GM23338 (cell line): ENCODE measurements around the gene IQCM. TPM values are rescaled to one million over a fixed set of nuclear protein-coding genes. Genes with fewer than 3 reads are reported as not detected.

Experiments
- ATAC-seq: fragments of 200-7000 bp; cut with Tn5 transposase; 3 replicates; pipeline ENCODE4 v1.9.1; 2020
- DNase-seq: peaks from one replicate; pipeline ENCODE4 v3.0.0-alpha.2; 2015; ENCODE audit warnings: low spot score
- H2AFZ ChIP-seq: fragments of 200-600 bp; sonication (generic); 2 replicates; pipeline ENCODE4 v1.8.0; 2016; ENCODE audit warnings: antibody characterized with exemption, mild to moderate bottlenecking, moderate library complexity
- H3F3A ChIP-seq: fragments of 200-600 bp; sonication (generic); replicated peaks from 2 replicates; pipeline ENCODE4 v1.8.0; 2017; ENCODE audit warnings: antibody characterized with exemption, mixed run types, low read depth
- H3K27ac ChIP-seq: fragments of 200-600 bp; sonication (generic); 2 replicates; pipeline ENCODE4 v1.6.1; 2016; ENCODE audit warnings: low read depth
- H3K27me3 ChIP-seq: fragments of 200-600 bp; sonication (generic); 2 replicates; pipeline ENCODE4 v1.8.0; 2016; ENCODE audit warnings: mild to moderate bottlenecking, mixed run types, moderate library complexity; ENCODE audit not compliant: insufficient read depth
- H3K36me3 ChIP-seq: fragments of 200-600 bp; sonication (generic); 2 replicates; pipeline ENCODE4 v1.8.0; 2016; ENCODE audit warnings: mild to moderate bottlenecking; ENCODE audit not compliant: insufficient read depth
- H3K4me1 ChIP-seq: fragments of 200-600 bp; sonication (generic); 2 replicates; pipeline ENCODE4 v1.8.0; 2016; ENCODE audit warnings: mild to moderate bottlenecking, moderate library complexity; ENCODE audit not compliant: insufficient read depth
- H3K4me2 ChIP-seq: fragments of 200-600 bp; sonication (generic); 2 replicates; pipeline ENCODE4 v1.7.1; 2017; ENCODE audit warnings: mixed run types
- H3K4me3 ChIP-seq: fragments of 200-600 bp; sonication (generic); 2 replicates; pipeline ENCODE4 v1.6.1; 2016; ENCODE audit warnings: mixed run types
- H3K79me2 ChIP-seq: fragments of 200-600 bp; sonication (generic); replicated peaks from 2 replicates; pipeline ENCODE4 v1.8.0; 2017; ENCODE audit warnings: mild to moderate bottlenecking; ENCODE audit not compliant: insufficient read depth
- H3K9me2 ChIP-seq: fragments of 200-600 bp; sonication (generic); 2 replicates; pipeline ENCODE4 v1.8.0; 2017; ENCODE audit not compliant: insufficient read depth
- H4K20me1 ChIP-seq: fragments of 200-600 bp; sonication (generic); replicated peaks from 2 replicates; pipeline ENCODE4 v1.8.0; 2017; ENCODE audit warnings: mild to moderate bottlenecking; ENCODE audit not compliant: insufficient read depth
- H3K27ac Mint-ChIP-seq: 2 replicates; pipeline ENCODE4 v1.8.0; 2020; ENCODE audit warnings: inconsistent platforms, mild to moderate bottlenecking, moderate library complexity, mixed read lengths
- H3K27me3 Mint-ChIP-seq: 3 replicates; pipeline ENCODE4 v1.8.0; 2022; ENCODE audit warnings: low read depth, mild to moderate bottlenecking, moderate library complexity, mixed read lengths, inconsistent platforms; ENCODE audit not compliant: insufficient read depth, poor library complexity
- H3K36me3 Mint-ChIP-seq: 3 replicates; pipeline ENCODE4 v1.8.0; 2021; ENCODE audit warnings: low read depth, mild to moderate bottlenecking, inconsistent platforms, moderate library complexity, mixed read lengths
- H3K4me1 Mint-ChIP-seq: 3 replicates; pipeline ENCODE4 v1.8.0; 2020; ENCODE audit warnings: mild to moderate bottlenecking, inconsistent platforms, mixed read lengths
- H3K4me3 Mint-ChIP-seq: 3 replicates; pipeline ENCODE4 v1.8.0; 2021; ENCODE audit warnings: moderate library complexity, mild to moderate bottlenecking, inconsistent platforms, mixed read lengths
- H3K9me3 Mint-ChIP-seq: 3 replicates; pipeline ENCODE4 v1.8.0; 2020; ENCODE audit warnings: moderate library complexity, mild to moderate bottlenecking, inconsistent platforms, mixed read lengths
- CREB1 ChIP-seq: fragments of 250-450 bp; sonication (Bioruptor Pico); IDR thresholded peaks from 2 replicates; pipeline ENCODE4 v1.5.0; 2020; ENCODE audit warnings: low read depth, mild to moderate bottlenecking, moderate library complexity
- CTCF ChIP-seq, 2 experiments: fragments of 200-600 bp in 1 of 2; sonication (generic) in 1 of 2; conservative IDR thresholded peaks; 2 replicates each; pipeline versions ENCODE4 v1.5.1 to v1.6.1; 2016 to 2017; ENCODE audit warnings: antibody characterized with exemption in 2 of 2, low read depth in 2 of 2, mild to moderate bottlenecking in 2 of 2, moderate library complexity in 1 of 2
- EZH2 ChIP-seq: fragments of 200-600 bp; sonication (generic); IDR thresholded peaks from one replicate; pipeline ENCODE4 v1.8.0; 2017; ENCODE audit warnings: antibody characterized with exemption, mild to moderate bottlenecking, low read depth; ENCODE audit not compliant: unreplicated experiment
- EZH2phosphoT487 ChIP-seq: fragments of 200-600 bp; sonication (generic); IDR thresholded peaks from one replicate; pipeline ENCODE4 v1.8.1; 2018; ENCODE audit warnings: antibody characterized with exemption; ENCODE audit not compliant: unreplicated experiment
- JUNB ChIP-seq: IDR thresholded peaks from one replicate; pipeline ENCODE4 v1.6.1; 2016; ENCODE audit warnings: antibody characterized with exemption; ENCODE audit not compliant: unreplicated experiment
- NANOG ChIP-seq: IDR thresholded peaks from 2 replicates; pipeline ENCODE4 v1.6.1; 2016; ENCODE audit warnings: antibody characterized with exemption, borderline replicate concordance
- POLR2AphosphoS5 ChIP-seq: IDR thresholded peaks from 2 replicates; pipeline ENCODE4 v1.6.1; 2016; ENCODE audit warnings: antibody characterized with exemption, low read depth
- STAT1 ChIP-seq: IDR thresholded peaks from one replicate; pipeline ENCODE4 v1.6.1; 2016; ENCODE audit warnings: antibody characterized with exemption; ENCODE audit not compliant: unreplicated experiment
- ZNF114 ChIP-seq: fragments of 250-450 bp; sonication (Bioruptor Pico); IDR thresholded peaks from 2 replicates; pipeline ENCODE4 v1.5.0; 2020; ENCODE audit warnings: mild to moderate bottlenecking, moderate library complexity
- ZNF331 ChIP-seq: fragments of 250-450 bp; sonication (Bioruptor Pico); IDR thresholded peaks from 2 replicates; pipeline ENCODE4 v1.5.0; 2020; ENCODE audit warnings: low read depth, mild to moderate bottlenecking, moderate library complexity
- ZNF462 ChIP-seq: fragments of 250-450 bp; sonication (Bioruptor Pico); IDR thresholded peaks from 2 replicates; pipeline ENCODE4 v1.5.0; 2020; ENCODE audit warnings: mild to moderate bottlenecking, moderate library complexity
- polyA plus RNA-seq: library from polyadenylated mRNA; unstranded; fragments of >200 nt; fragmentation: Nextera tagmentation; extraction: Ambion mirVana; gene quantifications from 2 replicates; pipeline ENCODE4 v1.2.1, GENCODE V29; 2016
- total RNA-seq: library from RNA; depleted of rRNA; stranded (reverse); fragments of >200 nt; shearing (Covaris generic); gene quantifications from 2 replicates; pipeline ENCODE4 v1.2.3, GENCODE V29; 2014
- TF ChIP-seq, protein P1 (sequence below): IDR thresholded peaks from 2 replicates; pipeline ENCODE4 v1.6.1; 2016; ENCODE audit warnings: antibody characterized with exemption
- TF ChIP-seq, protein P2 (sequence below): IDR thresholded peaks from one replicate; pipeline ENCODE4 v1.6.1; 2018; ENCODE audit warnings: antibody characterized with exemption; ENCODE audit not compliant: unreplicated experiment

Gene IQCM
- total and polyA plus RNA-seq, 2 experiments from 2014 or later = not detected

DNA sequence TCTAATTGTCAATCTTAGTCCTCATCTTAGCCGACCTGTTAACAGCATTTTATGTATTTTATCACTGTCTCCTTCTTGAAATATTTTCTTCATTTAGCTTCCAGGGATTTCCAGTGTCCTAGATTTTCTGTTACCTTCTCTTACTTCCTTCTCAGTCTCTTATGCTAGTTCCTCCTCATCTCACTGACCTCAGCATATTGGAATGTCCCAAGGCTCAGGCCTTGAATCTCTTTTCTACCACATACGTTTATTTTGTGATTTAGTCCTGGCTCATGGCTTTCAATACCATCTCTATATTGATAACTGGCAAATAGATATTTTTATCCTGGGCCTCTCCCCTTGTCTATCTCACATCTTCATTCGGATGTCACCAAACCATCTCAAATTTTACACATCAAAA is 61.1 kb downstream of the IQCM start:
- Mint-ChIP-seq H3K4me3 (no peak overlapping the region), H3K27ac (no peak overlapping the region)

More for the DNA sequence above, 61.1 kb downstream of the IQCM start:
- H3K4me3 ChIP-seq = no peak overlapping the region
- no peaks in the 10 kb centered on the region for H3K4me1 ChIP-seq
- no peaks in the 10 kb centered on the region for H3K36me3 Mint-ChIP-seq
- no peaks in the 10 kb centered on the region for H3K9me2 ChIP-seq
- H3K36me3 ChIP-seq = no peaks in the 10 kb centered on the region
- H3K4me1 Mint-ChIP-seq = peaks cover 5% of the 10 kb centered on the region
- H4K20me1 ChIP-seq = no peaks in the 10 kb centered on the region
- H3F3A ChIP-seq = no peaks in the 10 kb centered on the region
- H3K27me3 ChIP-seq = no peaks in the 10 kb centered on the region
- no peaks in the 10 kb centered on the region for H3K27me3 Mint-ChIP-seq
- H3K4me2 ChIP-seq = no peak overlapping the region
- no peaks in the 10 kb centered on the region for H3K79me2 ChIP-seq
- H2AFZ ChIP-seq = no peak overlapping the region
- DNase-seq (no peak), ATAC-seq (no peak)
- no peak overlapping the region for H3K27ac ChIP-seq
- no peaks in the 10 kb centered on the region for H3K9me3 Mint-ChIP-seq
- no peak for TF ChIP-seq CREB1 (CRISPR knock-in tag)
- TF ChIP-seq ZNF114 (CRISPR knock-in tag) = no peak
- no peak for TF ChIP-seq NANOG
- no peak for TF ChIP-seq POLR2AphosphoS5
- TF ChIP-seq, protein P1, sequence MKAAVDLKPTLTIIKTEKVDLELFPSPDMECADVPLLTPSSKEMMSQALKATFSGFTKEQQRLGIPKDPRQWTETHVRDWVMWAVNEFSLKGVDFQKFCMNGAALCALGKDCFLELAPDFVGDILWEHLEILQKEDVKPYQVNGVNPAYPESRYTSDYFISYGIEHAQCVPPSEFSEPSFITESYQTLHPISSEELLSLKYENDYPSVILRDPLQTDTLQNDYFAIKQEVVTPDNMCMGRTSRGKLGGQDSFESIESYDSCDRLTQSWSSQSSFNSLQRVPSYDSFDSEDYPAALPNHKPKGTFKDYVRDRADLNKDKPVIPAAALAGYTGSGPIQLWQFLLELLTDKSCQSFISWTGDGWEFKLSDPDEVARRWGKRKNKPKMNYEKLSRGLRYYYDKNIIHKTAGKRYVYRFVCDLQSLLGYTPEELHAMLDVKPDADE = no peak
- TF ChIP-seq EZH2 = no peak
- no peak for TF ChIP-seq STAT1
- no peak for TF ChIP-seq ZNF462 (CRISPR knock-in tag)
- no peak for TF ChIP-seq CTCF (conservative IDR thresholded peaks at IDR 0.05; ENCODE audit: low read depth in 2 of 2)
- no peak for TF ChIP-seq EZH2phosphoT487
- TF ChIP-seq ZNF331 = no peak
- no peak for TF ChIP-seq JUNB
- TF ChIP-seq, protein P2, sequence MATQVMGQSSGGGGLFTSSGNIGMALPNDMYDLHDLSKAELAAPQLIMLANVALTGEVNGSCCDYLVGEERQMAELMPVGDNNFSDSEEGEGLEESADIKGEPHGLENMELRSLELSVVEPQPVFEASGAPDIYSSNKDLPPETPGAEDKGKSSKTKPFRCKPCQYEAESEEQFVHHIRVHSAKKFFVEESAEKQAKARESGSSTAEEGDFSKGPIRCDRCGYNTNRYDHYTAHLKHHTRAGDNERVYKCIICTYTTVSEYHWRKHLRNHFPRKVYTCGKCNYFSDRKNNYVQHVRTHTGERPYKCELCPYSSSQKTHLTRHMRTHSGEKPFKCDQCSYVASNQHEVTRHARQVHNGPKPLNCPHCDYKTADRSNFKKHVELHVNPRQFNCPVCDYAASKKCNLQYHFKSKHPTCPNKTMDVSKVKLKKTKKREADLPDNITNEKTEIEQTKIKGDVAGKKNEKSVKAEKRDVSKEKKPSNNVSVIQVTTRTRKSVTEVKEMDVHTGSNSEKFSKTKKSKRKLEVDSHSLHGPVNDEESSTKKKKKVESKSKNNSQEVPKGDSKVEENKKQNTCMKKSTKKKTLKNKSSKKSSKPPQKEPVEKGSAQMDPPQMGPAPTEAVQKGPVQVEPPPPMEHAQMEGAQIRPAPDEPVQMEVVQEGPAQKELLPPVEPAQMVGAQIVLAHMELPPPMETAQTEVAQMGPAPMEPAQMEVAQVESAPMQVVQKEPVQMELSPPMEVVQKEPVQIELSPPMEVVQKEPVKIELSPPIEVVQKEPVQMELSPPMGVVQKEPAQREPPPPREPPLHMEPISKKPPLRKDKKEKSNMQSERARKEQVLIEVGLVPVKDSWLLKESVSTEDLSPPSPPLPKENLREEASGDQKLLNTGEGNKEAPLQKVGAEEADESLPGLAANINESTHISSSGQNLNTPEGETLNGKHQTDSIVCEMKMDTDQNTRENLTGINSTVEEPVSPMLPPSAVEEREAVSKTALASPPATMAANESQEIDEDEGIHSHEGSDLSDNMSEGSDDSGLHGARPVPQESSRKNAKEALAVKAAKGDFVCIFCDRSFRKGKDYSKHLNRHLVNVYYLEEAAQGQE = no peak
